KBM-7 (cell line): ENCODE data around the gene LRRFIP2.

Experiments
- DNase-seq: peaks from one replicate; pipeline ENCODE4 v3.0.0-alpha.2; 2015
- in situ Hi-C: fragments of 300-500 bp; cut with MboI; formaldehyde crosslinking; loops from 2 replicates; pipeline ENCODE4 v1.14.3; 2020; ENCODE audit warnings: low sequenced_read_pairs, low pct_unique_long_range_greater_than_20kb, mixed read lengths

LRRFIP2 gene

DNA sequence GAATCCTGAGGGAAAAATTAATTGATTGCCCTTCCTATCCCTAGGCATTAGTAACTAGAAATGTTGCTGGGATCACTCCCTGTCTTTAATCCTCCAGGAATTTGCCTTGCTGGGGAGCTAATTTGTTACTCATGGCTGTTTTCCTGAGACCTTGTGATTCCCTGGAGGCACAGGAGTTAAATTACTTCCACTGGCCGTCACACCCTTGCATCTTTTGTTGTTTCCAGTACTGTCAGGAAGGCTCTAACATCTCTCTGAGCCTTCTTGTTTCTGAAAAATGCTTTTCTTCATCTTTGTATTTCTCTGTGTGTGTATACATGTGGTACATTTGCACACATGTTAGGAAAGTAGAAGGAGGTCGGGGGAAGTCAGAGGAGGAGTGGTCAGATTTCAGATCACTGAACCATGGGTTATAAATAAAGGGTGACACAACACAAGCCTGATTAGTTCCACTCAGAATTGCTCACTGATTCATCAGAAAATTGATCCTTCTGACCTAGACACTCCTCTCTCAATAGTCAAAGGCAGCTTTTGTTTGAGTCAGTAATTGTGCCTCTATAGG lies 23.5 kb upstream of the LRRFIP2 start:
- in situ Hi-C loops = no loop called here
- DNase-seq = no peak

DNA sequence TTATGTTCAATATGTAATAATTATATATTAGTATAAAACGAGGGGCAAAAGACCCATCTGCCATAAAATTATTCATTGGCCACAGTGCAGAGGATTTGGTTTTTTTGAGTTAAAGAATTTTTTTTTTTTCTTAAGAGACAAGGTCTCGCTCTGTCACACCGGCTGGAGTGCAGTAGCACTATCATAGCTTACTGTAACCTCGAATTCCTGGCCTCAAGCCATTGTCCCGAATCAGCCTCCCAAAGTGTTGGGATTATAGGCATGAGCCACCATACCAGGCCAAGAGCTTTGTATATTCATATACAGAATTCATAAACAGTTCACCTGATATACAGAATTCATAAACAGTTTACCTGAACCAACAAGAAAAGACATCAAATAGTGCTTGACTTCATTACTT lies 20.2 kb upstream of the LRRFIP2 start:
- DNase-seq = no peak
- in situ Hi-C loops = no loop called here

DNA sequence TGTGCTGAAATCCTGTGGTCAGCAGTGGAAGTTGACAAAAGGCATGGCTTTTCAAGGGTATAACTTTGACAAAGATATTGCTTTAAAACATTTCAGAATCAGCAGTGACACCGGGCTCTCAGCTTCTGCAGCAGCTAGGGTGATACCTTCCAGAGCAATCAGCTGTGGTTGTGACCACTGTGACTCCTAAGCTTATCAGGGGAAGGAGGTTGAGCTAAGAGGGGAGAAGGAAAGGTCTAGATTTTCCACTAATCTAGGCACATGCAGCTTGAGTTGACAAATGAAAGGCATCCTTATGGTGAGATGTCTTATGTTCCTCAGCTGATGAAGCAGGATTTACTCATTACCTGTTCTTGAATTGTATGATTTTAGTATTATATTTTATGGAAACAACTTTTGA lies 16.3 kb upstream of the LRRFIP2 start:
- no peak for DNase-seq
- in situ Hi-C loops = no loop called here

DNA sequence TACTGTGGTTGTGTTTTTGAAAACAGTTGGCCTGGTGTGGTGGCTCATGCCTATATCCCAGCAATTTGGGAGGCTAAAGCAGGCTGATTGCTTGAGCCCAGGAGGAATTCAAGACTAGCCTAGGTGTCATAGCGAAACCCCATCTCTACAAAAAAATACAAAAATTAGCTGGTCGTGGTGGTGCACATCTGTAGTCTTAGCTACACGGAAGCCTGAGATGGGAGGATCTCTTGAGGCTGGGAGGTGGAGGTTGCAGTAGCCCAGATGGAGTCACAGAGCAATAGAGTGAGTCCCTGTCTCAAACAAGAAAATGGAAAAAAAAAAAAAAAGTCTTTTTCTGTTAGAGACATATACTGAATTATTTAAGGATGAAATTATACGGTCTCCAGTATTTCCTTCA lies 14.7 kb upstream of the LRRFIP2 start:
- in situ Hi-C loops = no loop called here
- no peak for DNase-seq

DNA sequence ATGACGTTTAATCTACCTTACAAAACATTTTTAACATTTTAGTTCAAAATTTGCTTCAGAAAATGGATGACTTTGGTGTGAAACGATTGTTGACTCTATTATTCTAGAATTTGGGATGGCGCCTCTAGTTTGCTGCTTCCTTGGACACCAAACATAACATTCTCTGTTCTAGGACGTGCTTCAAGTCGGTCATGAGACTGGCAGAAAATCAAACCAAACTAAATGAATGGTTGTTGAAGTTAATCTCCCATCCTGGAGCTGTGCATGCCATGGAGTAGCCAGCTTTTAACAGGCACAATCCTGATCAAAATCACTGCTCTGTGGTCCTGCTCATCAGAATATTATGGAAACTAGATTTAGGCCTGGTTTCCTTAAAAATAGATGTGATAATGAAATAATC lies 9.6 kb upstream of the LRRFIP2 start:
- no peak for DNase-seq
- in situ Hi-C loops = no loop called here

DNA sequence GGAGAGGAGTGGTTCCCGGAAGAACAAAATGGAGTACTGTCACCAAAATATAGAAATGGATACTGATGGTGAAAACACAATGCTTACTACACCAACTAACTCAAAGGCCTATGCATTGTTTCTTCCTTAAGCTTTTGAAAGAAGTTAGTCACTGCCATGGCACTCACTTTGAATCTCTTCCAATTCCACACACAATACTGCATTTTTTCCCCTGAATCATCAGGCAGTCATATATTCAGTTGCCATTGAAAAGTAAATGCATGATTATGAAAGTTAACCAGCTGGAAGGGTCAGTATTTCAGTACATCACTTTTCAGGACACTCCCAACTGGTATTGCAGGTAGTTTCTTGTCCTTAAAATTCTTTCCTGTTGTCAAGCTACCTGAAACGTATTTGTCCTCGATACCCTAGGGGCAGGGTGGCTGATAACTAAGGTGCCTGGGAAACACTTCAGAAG lies 9.0 kb upstream of the LRRFIP2 start:
- in situ Hi-C loops = no loop called here
- DNase-seq = no peak

DNA sequence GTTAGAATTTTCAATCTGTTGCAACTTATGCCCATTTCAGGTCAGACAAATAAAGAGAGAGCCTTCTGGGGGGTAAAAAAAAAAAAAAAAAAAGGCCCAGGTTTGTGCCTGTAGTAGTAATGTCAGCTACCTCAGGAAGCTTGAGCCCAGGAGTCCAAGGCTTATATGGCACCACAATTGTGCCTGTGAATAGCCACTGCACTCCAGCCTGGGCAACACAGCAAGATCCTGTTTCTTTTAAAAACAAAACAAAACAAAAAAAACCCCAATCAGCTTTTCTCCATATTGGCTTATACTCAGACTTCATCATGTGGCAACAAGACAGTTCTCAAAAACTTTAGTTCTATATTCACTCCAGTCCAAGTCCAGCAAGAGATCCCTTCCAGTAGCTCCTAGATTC lies 8.4 kb upstream of the LRRFIP2 start:
- no peak for DNase-seq
- in situ Hi-C loops = no loop called here

DNA sequence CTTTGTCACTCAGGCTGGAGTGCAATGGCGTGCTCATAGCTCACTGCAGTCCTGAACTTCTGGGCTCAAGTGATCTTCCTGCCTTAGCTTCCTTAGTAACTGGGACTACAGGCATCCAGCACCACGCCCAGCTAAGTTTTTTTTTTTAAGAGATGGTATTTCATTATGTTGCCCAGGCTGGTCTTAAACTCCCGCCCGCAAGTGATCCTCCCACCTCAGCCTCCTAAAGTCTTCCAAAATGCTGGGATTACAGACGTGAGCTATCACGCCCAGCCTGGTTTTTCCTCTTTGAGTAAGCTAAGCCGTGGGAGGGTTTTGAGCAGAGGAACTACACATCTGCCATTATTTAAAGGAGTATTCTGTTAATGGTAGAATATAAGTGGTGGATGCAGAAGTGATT lies 7.4 kb upstream of the LRRFIP2 start:
- in situ Hi-C loops = no loop called here
- DNase-seq = peak; percentile 14

DNA sequence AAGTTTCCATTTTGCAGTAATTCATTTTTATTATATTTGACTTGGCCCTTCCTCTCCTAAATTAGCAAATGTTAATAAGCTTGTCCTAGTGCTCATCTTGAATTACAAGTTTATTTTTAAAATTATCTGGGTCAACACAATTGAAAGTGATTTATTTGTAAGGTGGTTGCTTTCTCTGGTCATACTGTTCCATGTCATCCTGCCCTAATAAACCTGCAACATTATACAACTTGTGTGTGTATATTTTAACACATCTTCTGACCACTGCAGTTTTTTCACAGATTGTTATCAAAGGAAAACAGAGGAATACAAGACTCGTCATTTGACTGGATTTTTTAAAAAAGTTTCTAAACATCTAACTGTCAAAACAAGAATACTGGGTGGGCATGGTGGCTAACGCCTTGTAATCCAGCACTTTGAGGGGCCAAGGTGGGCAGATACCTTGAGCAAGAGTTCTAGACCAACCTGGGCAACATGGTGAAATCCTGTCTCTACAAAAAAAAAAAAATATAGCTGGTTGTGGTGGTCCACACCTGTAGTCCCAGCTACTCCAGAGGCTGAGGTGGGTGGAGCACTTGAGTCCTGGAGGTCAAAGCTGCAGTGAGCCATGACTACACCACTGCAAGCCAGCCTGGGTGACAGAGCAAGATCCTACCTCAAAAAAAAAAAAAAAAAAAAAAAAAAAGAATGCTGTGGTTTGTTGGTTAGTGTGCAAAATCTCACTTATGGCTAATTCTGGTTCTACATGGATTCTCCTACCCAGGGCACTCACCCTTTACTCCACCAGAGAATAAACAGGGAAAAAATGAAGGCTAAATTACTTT lies 5.0 kb upstream of the LRRFIP2 start:
- DNase-seq = no peak
- in situ Hi-C loops = no loop called here

DNA sequence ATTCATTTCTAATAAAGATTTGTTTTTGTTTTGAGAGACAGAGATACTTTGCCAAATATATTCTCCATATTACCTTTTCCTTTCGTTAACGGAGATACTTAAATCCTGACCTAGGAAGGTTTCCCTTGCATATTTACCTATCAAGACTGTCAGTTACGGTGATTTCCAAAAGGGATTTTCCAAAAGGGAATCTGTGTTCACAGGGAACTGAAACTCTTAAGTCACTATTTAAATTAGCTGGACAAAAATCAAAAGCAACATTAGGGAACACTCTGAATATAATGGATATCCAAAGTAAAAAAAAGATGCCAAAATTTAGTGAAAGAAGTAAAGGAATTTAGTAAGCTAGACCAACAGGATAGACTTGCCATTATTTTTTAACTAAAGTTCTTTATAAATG lies 576 bp downstream of the LRRFIP2 start:
- in situ Hi-C loops = no loop called here
- DNase-seq = no peak

DNA sequence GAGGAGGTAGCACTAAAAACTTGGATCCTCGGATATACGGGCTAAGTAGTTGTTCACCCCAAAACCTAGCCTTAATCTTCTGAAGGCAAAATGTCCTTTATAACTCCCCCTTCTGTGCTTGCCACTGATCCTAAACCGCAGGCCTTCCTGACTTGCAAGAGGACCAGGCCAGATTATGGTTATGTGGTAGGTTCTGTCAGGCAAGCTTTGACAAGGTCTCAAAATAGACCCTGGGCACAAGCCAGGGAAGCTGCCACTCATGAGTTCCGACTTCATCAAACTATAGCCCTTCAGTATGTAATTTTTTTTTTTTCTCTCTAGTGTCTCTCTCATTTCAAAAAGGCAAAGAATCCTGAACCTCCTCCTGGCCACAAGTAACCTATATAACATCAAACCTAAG lies 3.2 kb downstream of the LRRFIP2 start:
- in situ Hi-C loops = no loop called here
- DNase-seq = peak; percentile 88

DNA sequence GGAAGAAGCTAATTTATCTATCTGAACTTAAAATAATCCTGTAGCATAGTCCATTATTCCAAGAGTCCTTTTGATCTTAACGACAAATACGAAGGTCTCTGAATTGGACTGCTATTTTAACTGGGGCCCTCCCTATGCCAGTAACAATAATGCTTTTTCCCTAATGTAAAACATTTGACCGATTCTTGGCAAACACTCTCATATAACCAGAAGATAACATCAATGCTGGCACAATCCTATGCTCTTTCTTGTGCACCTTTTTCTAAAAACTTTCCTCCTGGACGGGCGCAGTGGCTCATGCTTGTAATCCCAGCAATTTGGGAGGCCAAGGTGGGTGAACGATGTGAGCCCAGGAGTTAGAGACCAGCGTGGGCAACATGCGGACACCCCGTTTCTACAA lies 3.9 kb downstream of the LRRFIP2 start:
- in situ Hi-C loops = no loop called here
- no peak for DNase-seq

DNA sequence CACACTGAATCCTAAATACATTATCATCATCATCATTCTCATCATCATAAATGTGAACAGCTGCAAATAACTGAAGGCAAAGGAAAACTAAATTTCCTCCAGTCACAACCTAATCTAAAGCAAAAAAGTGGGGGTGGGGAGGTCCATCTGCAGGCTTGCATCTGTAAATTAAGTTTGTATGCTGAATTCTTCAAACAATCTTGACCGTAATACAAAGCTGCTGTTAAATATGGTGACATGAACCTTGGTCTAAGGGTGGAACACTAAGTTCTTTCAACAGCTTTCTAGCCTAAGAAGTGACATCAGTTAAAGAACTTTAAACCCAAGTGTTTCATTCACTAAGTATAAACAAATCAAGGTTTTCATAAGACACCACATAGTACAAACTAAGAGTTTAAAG lies 4.3 kb downstream of the LRRFIP2 start:
- in situ Hi-C loops = no loop called here
- no peak for DNase-seq

DNA sequence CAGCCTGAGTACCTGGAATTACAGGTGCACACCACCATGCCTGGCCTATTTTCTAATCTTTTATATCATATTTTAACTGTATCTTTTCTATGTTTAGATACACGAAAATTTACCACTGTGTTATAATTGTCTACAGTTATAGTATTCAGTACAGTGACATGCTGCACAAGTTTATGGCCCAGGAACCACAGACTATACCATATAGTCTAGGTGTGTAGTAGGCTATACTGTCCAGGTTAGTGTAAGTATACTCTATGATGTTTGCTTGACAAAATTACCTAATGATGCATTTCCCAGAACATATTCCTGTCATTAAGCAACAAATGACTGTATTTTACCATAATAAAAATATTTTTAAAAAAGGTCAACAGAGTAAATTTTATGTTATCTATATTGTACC lies 5.5 kb downstream of the LRRFIP2 start:
- DNase-seq = no peak
- in situ Hi-C loops = no loop called here

DNA sequence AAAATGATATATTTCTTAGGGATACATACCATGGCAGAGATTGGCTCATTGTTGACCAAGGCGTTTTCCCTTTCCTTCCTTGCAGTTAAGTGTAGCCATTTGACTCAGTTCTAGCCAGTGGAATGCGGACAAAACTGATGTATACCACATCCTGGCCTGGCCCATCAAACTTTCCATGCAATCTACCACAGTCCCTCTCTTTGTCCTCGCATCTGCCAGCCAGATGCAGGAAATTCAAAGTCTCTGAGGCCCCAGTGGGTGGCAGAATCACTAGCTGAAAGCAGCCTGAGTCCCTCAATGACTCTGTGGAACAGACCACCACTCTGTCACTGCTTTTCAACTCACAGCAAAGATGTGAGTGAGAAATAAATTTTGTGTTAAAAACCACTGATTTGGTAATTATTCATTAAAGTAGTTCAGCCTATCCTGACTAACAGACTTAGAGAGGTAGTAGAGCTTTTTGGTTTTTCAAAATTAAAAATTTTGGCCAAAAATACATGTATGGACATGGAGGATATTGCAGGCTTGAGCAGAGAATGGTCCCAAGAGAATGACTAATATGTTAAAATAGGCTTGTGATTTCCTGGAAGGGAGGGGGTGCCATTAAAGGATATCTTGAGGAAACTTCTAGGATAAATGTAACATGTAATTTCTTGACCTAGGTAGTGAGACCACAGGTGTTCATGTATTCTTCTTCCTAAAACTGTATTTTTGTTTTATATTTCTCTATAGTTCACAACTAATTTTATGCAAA lies 10.9 kb downstream of the LRRFIP2 start:
- in situ Hi-C loops = no loop called here

DNA sequence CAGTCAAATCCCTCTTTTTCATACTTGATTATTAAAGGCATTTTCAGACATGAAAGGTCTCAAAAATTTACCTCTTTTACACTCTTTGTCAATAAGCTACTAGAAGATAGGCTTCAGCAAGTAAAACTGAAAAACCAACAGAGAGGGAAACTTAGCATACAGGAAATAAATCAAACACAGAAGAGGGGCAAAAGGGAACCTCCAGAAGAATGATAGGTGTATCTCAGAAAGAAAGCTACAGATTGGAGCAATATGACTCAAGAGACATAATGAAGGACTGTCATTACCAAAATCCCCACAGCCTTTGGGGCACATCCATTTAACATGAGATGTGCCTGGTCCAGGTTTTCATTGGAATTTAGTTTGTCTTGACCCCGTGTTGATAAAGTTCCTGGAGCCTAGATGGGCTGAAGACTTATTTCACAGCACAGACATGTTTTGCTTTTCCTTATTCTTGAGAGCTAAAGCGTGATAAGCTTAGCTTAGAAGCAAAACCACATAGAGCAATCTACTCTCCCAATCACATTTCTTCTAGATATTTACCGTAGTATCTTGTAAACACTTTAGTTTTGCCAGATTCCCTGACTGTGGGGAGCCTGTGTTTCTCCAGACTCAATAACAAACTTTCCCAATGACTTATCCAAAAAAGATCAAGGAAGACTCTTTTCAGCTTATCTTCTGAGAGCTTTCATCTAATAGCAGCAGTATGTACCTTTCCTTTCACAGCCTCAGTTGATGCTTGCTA lies 11.7 kb downstream of the LRRFIP2 start:
- DNase-seq = no peak
- in situ Hi-C loops = no loop called here

More for the DNA sequence above, 10.9 kb downstream of the LRRFIP2 start:
- peak; percentile 20 for DNase-seq

DNA sequence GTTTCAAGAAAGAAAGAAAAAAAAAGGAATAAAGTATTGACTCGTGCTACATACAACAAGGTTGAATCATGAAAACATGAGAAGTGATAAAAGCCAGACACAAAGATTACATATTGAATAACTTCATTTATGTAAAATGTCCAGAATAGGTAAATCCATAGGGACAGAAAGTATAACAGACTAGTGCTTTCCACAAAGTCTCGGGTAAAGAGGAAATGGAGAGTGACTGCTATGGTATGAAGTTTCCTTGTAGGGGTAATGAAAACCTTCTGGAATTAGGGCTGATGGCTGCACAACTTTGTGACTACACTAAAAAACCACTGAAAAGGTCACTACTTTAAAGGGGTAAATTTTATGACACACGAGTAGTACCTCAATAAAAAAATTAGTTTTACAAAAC lies 13.0 kb downstream of the LRRFIP2 start:
- in situ Hi-C loops = no loop called here
- no peak for DNase-seq

DNA sequence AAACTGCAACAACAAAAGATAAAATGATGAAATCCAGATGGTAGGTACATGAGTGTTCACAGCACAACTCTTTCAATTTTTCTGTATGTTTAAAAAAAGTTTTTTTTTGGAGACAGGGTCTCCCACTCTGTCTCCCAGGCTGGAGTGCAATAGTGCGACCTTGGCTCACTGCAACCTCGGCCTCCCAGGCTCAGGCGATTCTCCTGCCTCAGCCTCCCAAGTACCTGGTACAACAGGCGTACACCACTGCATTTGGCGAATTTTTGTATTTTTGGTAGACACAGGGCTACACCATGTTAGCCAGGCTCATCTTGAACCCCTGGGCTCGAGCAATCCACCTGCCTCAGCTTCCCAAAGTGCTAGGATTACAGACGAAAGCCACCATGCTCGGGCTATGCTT lies 18.6 kb downstream of the LRRFIP2 start:
- DNase-seq = no peak

DNA sequence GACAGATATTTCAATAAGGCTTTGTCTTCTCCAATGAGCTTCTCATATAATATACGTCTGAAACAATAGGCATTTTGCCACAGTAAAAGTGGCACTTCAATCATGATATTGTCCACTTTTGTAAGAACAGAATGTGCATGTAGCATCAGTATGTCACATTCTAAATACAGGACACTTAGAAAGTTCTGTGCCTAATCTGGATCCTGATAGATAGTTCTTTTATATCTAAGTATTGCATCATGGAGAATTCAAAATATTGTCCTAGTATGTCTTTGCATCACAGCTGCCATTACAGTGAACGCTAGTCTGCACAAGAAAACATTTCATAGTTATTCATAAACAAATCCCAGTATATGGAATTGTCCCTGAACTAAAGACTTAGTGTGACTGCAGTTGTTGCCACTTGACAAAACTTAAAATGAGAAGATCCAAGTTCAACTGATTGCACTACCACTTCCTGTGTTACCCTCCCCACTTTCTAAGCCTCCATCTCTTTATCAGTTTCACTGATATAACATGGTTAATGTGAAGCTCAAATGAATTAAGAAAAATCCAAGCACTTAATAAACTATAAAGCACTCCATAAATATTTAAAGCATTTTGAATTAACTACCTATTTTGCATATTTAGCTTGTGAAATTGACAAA lies 19.6 kb downstream of the LRRFIP2 start:
- no peak for DNase-seq
- in situ Hi-C loops = no loop called here

More for the DNA sequence above, 18.6 kb downstream of the LRRFIP2 start:
- in situ Hi-C loops = no loop called here
